Lung (tissue), 12 donors: ENCODE measurements around the gene AKR1C2. TPM values are rescaled to one million over a fixed set of nuclear protein-coding genes. Genes with fewer than 3 reads are reported as not detected.
"Not testable (repeated sequence)": the region's sequence is repeated elsewhere in the genome, so short reads cannot be mapped to it uniquely, and the experiment has no call there.

ENCODE experiments used
- ATAC-seq: fragments of 200-7000 bp; cut with Tn5 transposase; one replicate; pipeline ENCODE4 v1.9.1; 2020; ENCODE audit warnings: moderate number of reproducible peaks; ENCODE audit not compliant: insufficient read depth, low FRiP score
- DNase-seq, 3 donors: peaks; one replicate each; pipeline ENCODE4 v3.0.0-alpha.2; 2013 to 2017
- H3K27ac ChIP-seq, 2 donors: one replicate each; pipeline ENCODE4 v1.5.1; 2013; ENCODE audit warnings: mild to moderate bottlenecking in 2 of 2, moderate library complexity in 2 of 2, control low read depth in 1 of 2, inconsistent platforms in 1 of 2, low read depth in 1 of 2, low read length in 1 of 2
- H3K27me3 ChIP-seq, 3 donors: one replicate each; pipeline ENCODE4 v1.5.1; 2013; ENCODE audit warnings: low read length in 2 of 3; ENCODE audit not compliant: control insufficient read depth in 3 of 3, insufficient read depth in 3 of 3
- H3K36me3 ChIP-seq, 4 donors: one replicate each; pipeline ENCODE4 v1.5.1; 2013; ENCODE audit warnings: low read length in 4 of 4, mild to moderate bottlenecking in 1 of 4, moderate library complexity in 1 of 4; ENCODE audit not compliant: control insufficient read depth in 4 of 4, insufficient read depth in 4 of 4
- H3K4me1 ChIP-seq, 5 donors: one replicate each; pipeline ENCODE4 v1.5.1; 2013; ENCODE audit warnings: low read length in 5 of 5, mild to moderate bottlenecking in 2 of 5, moderate library complexity in 1 of 5; ENCODE audit not compliant: control insufficient read depth in 5 of 5, insufficient read depth in 5 of 5
- H3K4me3 ChIP-seq: one replicate; pipeline ENCODE4 v1.5.1; 2013; ENCODE audit warnings: mild to moderate bottlenecking, control low read depth, moderate library complexity
- H3K9ac ChIP-seq, 2 donors: one replicate each; pipeline ENCODE4 v1.5.1; 2013; ENCODE audit warnings: low read length in 2 of 2, control low read depth in 1 of 2; ENCODE audit not compliant: insufficient read depth in 1 of 2
- H3K9me3 ChIP-seq, 4 donors: one replicate each; pipeline ENCODE4 v1.5.1; 2013; ENCODE audit warnings: low read length in 3 of 4, mild to moderate bottlenecking in 1 of 4, moderate library complexity in 1 of 4; ENCODE audit not compliant: control insufficient read depth in 4 of 4, insufficient read depth in 3 of 4
- CTCF ChIP-seq: IDR thresholded peaks from 2 replicates; pipeline ENCODE4 v1.5.1; 2012; ENCODE audit warnings: mild to moderate bottlenecking; ENCODE audit errors: control extremely low read depth, extremely low read depth
- WGBS, 2 donors: extraction: QIAGEN DNeasy Blood & Tissue Kit; methylation state at CpG; one replicate each; pipeline ENCODE4 v1.1.7; 2013; 5-methylcytosine and 5-hydroxymethylcytosine counted together
- polyA plus RNA-seq, 2 donors: library from polyadenylated mRNA; stranded (reverse); fragments of 200-250 nt; gene quantifications; one replicate each; pipeline ENCODE4 v1.2.1, GENCODE V29; 2013
- total RNA-seq, 2 donors: library from RNA; depleted of rRNA in 1 of 2; stranded (reverse); fragments of >200 nt in 1 of 2; gene quantifications; one replicate each; pipeline ENCODE4 v1.2.1, GENCODE V29; 2014 to 2021
- donor health status: control.
- donor health status: control.
- donor health status: Bipolar disorder and iron deficiency.
- donor health status: healthy.
- donor health status: DM: yes; HTN: yes; CAD: no.

The AKR1C2 gene
- total and polyA plus RNA-seq, 4 donors: 1.8 to 56.6 (median 27.4) TPM

- ATAC-seq (no peak), DNase-seq (no peak)
- Histone ChIP-seq H3K9me3 (peaks cover 0 to 10% (median 8%) of the 10 kb centered on the region in 4 donors), H3K27ac (no peak overlapping the region), H3K9ac (no peak overlapping the region), H3K27me3 (no peaks in the 10 kb centered on the region), H3K4me1 (no peaks in the 10 kb centered on the region), H3K4me3 (no peak overlapping the region), H3K36me3 (no peaks in the 10 kb centered on the region)
- 99 to 100% methylated on average over 1 of the region's 1 CpG for WGBS, 2 donors
- no peak for TF ChIP-seq CTCF
Observed at GRCh38 chr10:5030989-5031388, 27.3 kb upstream of the AKR1C2 start.

- H3K4me3 ChIP-seq, H3K27ac ChIP-seq, H3K27me3 ChIP-seq, H3K4me1 ChIP-seq, H3K9me3 ChIP-seq, H3K36me3 ChIP-seq, DNase-seq, H3K9ac ChIP-seq: not testable (repeated sequence)
- peak; percentile 69 for ATAC-seq
Observed at GRCh38 chr10:5025461-5025881, 21.8 kb upstream of the AKR1C2 start.

- Histone ChIP-seq H3K4me3 (no peak overlapping the region), H3K4me1 (peaks cover 0 to 4% (median 0%) of the 10 kb centered on the region in 5 donors), H3K27ac (no peak overlapping the region), H3K9ac (no peak overlapping the region), H3K36me3 (no peaks in the 10 kb centered on the region), H3K9me3 (peaks cover 0 to 2% (median 0%) of the 10 kb centered on the region in 4 donors), H3K27me3 (no peaks in the 10 kb centered on the region)
- 36 to 56% methylated on average over 4 of the region's 4 CpGs for WGBS, 2 donors
- ATAC-seq (no peak), DNase-seq (no peak)
- no peak for TF ChIP-seq CTCF
Observed at GRCh38 chr10:5023177-5023805, 19.6 kb upstream of the AKR1C2 start.

- ATAC-seq, DNase-seq, H3K27me3 ChIP-seq, H3K4me1 ChIP-seq, H3K4me3 ChIP-seq, H3K36me3 ChIP-seq, H3K9me3 ChIP-seq, H3K9ac ChIP-seq, H3K27ac ChIP-seq: not testable (repeated sequence)
- WGBS, 2 donors: 75 to 76% methylated on average over 8 to 9 of the region's 10 CpGs
Observed at GRCh38 chr10:5021624-5022290, 18.1 kb upstream of the AKR1C2 start.

- H3K36me3 ChIP-seq, H3K4me3 ChIP-seq, H3K27me3 ChIP-seq, ATAC-seq, H3K9me3 ChIP-seq, H3K9ac ChIP-seq, H3K4me1 ChIP-seq: not testable (repeated sequence)
- H3K27ac ChIP-seq: peak overlapping the region in 1 of 2 donors; percentile 60
- 58 to 72% methylated on average over 6 of the region's 6 CpGs for WGBS, 2 donors
- DNase-seq: peak in 1 of 3 donors; percentile 6
Observed at GRCh38 chr10:5019770-5020612, 16.3 kb upstream of the AKR1C2 start.

GRCh38 chr10:5018671-5019277 is 15.1 kb upstream of the AKR1C2 start:
- ATAC-seq: peak; percentile 65
- H3K27ac ChIP-seq: peak overlapping the region in 1 of 2 donors; percentile 67
- H3K4me3 ChIP-seq, H3K36me3 ChIP-seq, H3K9ac ChIP-seq, H3K9me3 ChIP-seq, H3K27me3 ChIP-seq, H3K4me1 ChIP-seq: not testable (repeated sequence)
- 56 to 70% methylated on average over 3 of the region's 3 CpGs for WGBS, 2 donors
- DNase-seq: peak in 2 of 3 donors; percentile 48 to 51
